GM12878 (cell line): Measurements from ENCODE around the gene WRAP73. TPM values are rescaled to one million over a fixed set of nuclear protein-coding genes. Genes with fewer than 3 reads are reported as not detected.

Source experiments
- ASH2L ChIP-seq: fragments of 300-600, 200-600 bp; sonication (generic); IDR thresholded peaks from 2 replicates; pipeline ENCODE4 v1.6.1; 2017; ENCODE audit warnings: low read depth, mild to moderate bottlenecking, borderline replicate concordance
- BCL11A ChIP-seq: IDR thresholded peaks from 2 replicates; pipeline ENCODE4 v1.6.1; 2011; ENCODE audit warnings: low read depth, low read length
- BHLHE40 ChIP-seq, 2 experiments: fragments of 450-650 bp in 1 of 2; IDR thresholded peaks; 2 replicates each; pipeline ENCODE4 v1.6.1; 2011 to 2017; ENCODE audit warnings: low read depth in 2 of 2, borderline replicate concordance in 1 of 2, improper control_type of control experiment in 1 of 2, low read length in 1 of 2, mild to moderate bottlenecking in 1 of 2
- BMI1 ChIP-seq: fragments of 450-650 bp; IDR thresholded peaks from 2 replicates; pipeline ENCODE4 v1.6.1; 2016; ENCODE audit warnings: mild to moderate bottlenecking, moderate library complexity, borderline replicate concordance
- HSF1 ChIP-seq: fragments of 150-350 bp; IDR thresholded peaks from 2 replicates; pipeline ENCODE4 v1.6.1; 2014; ENCODE audit warnings: mild to moderate bottlenecking, low read depth, low read length
- IKZF2 ChIP-seq, 2 experiments: fragments of 450-650 bp; IDR thresholded peaks; 2 replicates each; pipeline ENCODE4 v1.6.1; 2017; ENCODE audit warnings: mild to moderate bottlenecking in 2 of 2, moderate library complexity in 2 of 2
- KAT2A ChIP-seq: conservative IDR thresholded peaks from 2 replicates; pipeline ENCODE4 v1.6.1; 2011; ENCODE audit warnings: low read depth, low read length; ENCODE audit not compliant: control insufficient read depth
- NFIC ChIP-seq: IDR thresholded peaks from 2 replicates; pipeline ENCODE4 v1.6.1; 2012; ENCODE audit warnings: low read depth, mild to moderate bottlenecking, inconsistent platforms, low read length, moderate library complexity
- NFYA ChIP-seq: IDR thresholded peaks from 2 replicates; pipeline ENCODE4 v1.6.1; 2011; ENCODE audit warnings: low read depth, mild to moderate bottlenecking, low read length, improper control_type of control experiment, borderline replicate concordance
- PBX3 ChIP-seq: IDR thresholded peaks from 2 replicates; pipeline ENCODE4 v1.6.1; 2011; ENCODE audit warnings: mild to moderate bottlenecking, low read depth, low read length, moderate library complexity; ENCODE audit not compliant: insufficient replicate concordance
- POLR2A ChIP-seq: IDR thresholded peaks from 2 replicates; pipeline ENCODE4 v1.6.1; 2011; ENCODE audit warnings: low read depth, mild to moderate bottlenecking, low read length
- RCOR1 ChIP-seq: conservative IDR thresholded peaks from 2 replicates; pipeline ENCODE4 v1.6.1; 2012; ENCODE audit warnings: low read depth, low read length, improper control_type of control experiment
- RELA ChIP-seq: fragments of 450-650 bp; IDR thresholded peaks from 2 replicates; pipeline ENCODE4 v1.8.0; 2014; ENCODE audit warnings: borderline replicate concordance; ENCODE audit not compliant: partially characterized antibody
- SMC3 ChIP-seq: IDR thresholded peaks from 2 replicates; pipeline ENCODE4 v1.6.1; 2011; ENCODE audit warnings: low read length, improper control_type of control experiment, borderline replicate concordance
- STAT3 ChIP-seq: IDR thresholded peaks from 2 replicates; pipeline ENCODE4 v1.6.1; 2011; ENCODE audit warnings: low read depth, low read length, improper control_type of control experiment
- TCF7 ChIP-seq: IDR thresholded peaks from 2 replicates; pipeline ENCODE4 v1.6.1; 2014; ENCODE audit warnings: antibody characterized with exemption, borderline replicate concordance
- USF1 ChIP-seq: IDR thresholded peaks from 2 replicates; pipeline ENCODE4 v1.6.1; 2011; ENCODE audit warnings: borderline replicate concordance, low read depth, mild to moderate bottlenecking, moderate library complexity, mixed read lengths, low read length; ENCODE audit not compliant: insufficient read depth; ENCODE audit errors: extremely low read length
- ZNF207 ChIP-seq: fragments of 450-650 bp; IDR thresholded peaks from 2 replicates; pipeline ENCODE4 v1.6.1; 2014; ENCODE audit warnings: antibody characterized with exemption, mild to moderate bottlenecking, borderline replicate concordance
- polyA plus RNA-seq, 11 experiments: library from polyadenylated mRNA; depleted of rRNA in 4 of 11; unstranded in 6 of 11; stranded (reverse) in 5 of 11; fragments of >200 nt; fragmentation: Nextera tagmentation in 4 of 11; fragmentation: Illumina TruSeq in 1 of 11; extraction: Ambion mirVana in 4 of 11; extraction: Trizol in 1 of 11; gene quantifications; 1 replicate in 1 of 11; 2 replicates in 10 of 11; pipeline versions ENCODE4 v1.2.1 to v1.2.3, GENCODE V29; 2011 to 2016; ENCODE audit warnings: inconsistent platforms in 2 of 11, missing spikeins in 2 of 11, low read depth in 1 of 11
- total RNA-seq, 4 experiments: library from RNA; depleted of rRNA in 3 of 4; stranded (reverse); fragments of >200 nt in 3 of 4; fragmentation: Illumina TruSeq in 1 of 4; extraction: Trizol in 1 of 4; gene quantifications; 2 replicates each; pipeline versions ENCODE4 v1.2.1 to v1.2.3, GENCODE V29; 2013 to 2021
- TF ChIP-seq, protein P1 (sequence below): fragments of 450-650 bp; formaldehyde crosslinking; IDR thresholded peaks from 2 replicates; pipeline ENCODE4 v1.4.0; 2020; ENCODE audit warnings: mild to moderate bottlenecking, moderate library complexity
- TF ChIP-seq, protein P2 (sequence below): fragments of 450-650 bp; IDR thresholded peaks from 2 replicates; pipeline ENCODE4 v1.6.1; 2017; ENCODE audit warnings: mild to moderate bottlenecking, low read depth, inconsistent platforms; ENCODE audit not compliant: poor library complexity, severe bottlenecking

Gene WRAP73
- total and polyA plus RNA-seq, 10 of the 15 experiments (the other 5 are each of a cell fraction or from before 2014, with no cell fraction given) = 3.2 to 65.8 (median 48.0) TPM

GRCh38 chr1:3664700-3665375, 14.9 kb upstream of the WRAP73 start (continued):
- TF ChIP-seq, protein P1, sequence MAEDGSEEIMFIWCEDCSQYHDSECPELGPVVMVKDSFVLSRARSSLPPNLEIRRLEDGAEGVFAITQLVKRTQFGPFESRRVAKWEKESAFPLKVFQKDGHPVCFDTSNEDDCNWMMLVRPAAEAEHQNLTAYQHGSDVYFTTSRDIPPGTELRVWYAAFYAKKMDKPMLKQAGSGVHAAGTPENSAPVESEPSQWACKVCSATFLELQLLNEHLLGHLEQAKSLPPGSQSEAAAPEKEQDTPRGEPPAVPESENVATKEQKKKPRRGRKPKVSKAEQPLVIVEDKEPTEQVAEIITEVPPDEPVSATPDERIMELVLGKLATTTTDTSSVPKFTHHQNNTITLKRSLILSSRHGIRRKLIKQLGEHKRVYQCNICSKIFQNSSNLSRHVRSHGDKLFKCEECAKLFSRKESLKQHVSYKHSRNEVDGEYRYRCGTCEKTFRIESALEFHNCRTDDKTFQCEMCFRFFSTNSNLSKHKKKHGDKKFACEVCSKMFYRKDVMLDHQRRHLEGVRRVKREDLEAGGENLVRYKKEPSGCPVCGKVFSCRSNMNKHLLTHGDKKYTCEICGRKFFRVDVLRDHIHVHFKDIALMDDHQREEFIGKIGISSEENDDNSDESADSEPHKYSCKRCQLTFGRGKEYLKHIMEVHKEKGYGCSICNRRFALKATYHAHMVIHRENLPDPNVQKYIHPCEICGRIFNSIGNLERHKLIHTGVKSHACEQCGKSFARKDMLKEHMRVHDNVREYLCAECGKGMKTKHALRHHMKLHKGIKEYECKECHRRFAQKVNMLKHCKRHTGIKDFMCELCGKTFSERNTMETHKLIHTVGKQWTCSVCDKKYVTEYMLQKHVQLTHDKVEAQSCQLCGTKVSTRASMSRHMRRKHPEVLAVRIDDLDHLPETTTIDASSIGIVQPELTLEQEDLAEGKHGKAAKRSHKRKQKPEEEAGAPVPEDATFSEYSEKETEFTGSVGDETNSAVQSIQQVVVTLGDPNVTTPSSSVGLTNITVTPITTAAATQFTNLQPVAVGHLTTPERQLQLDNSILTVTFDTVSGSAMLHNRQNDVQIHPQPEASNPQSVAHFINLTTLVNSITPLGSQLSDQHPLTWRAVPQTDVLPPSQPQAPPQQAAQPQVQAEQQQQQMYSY (CRISPR knock-in tag) = no peak
- TF ChIP-seq ZNF207 (no peak), NFIC (no peak), NFYA (no peak), BCL11A (no peak), BMI1 (no peak), RELA (no peak), SMC3 (no peak), RCOR1 (no peak), PBX3 (no peak), TCF7 (no peak), IKZF2 (IDR thresholded peaks at IDR 0.05) (no peak; a peak in 1 of 4 replicates), BHLHE40 (IDR thresholded peaks at IDR 0.05; ENCODE audit: borderline replicate concordance in 1 of 2, low read depth in 2 of 2, low read length in 1 of 2) (0 out of 4 replicates have a peak, but pooled peaks of 1 of the 2 experiments have one; percentile 43), POLR2A (peak; percentile 41; the same call in 1 of the 2 replicates), HSF1 (no peak), STAT3 (no peak), USF1 (no peak), KAT2A (no peak), ASH2L (no peak)
- TF ChIP-seq, protein P2, sequence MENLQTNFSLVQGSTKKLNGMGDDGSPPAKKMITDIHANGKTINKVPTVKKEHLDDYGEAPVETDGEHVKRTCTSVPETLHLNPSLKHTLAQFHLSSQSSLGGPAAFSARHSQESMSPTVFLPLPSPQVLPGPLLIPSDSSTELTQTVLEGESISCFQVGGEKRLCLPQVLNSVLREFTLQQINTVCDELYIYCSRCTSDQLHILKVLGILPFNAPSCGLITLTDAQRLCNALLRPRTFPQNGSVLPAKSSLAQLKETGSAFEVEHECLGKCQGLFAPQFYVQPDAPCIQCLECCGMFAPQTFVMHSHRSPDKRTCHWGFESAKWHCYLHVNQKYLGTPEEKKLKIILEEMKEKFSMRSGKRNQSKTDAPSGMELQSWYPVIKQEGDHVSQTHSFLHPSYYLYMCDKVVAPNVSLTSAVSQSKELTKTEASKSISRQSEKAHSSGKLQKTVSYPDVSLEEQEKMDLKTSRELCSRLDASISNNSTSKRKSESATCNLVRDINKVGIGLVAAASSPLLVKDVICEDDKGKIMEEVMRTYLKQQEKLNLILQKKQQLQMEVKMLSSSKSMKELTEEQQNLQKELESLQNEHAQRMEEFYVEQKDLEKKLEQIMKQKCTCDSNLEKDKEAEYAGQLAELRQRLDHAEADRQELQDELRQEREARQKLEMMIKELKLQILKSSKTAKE = no peak
